Activated CD4-positive, alpha-beta T cell treated with anti-CD3 and anti-CD28 coated beads for 1 hour (primary cell): Measurements from ENCODE around the gene NCOA3.
A peak's percentile ranks its signal among the peaks of the same experiment; 100 is the strongest.

Experiments
- DNase-seq: peaks from one replicate; pipeline ENCODE4 v3.0.0-alpha.2; 2020

The NCOA3 gene

DNA sequence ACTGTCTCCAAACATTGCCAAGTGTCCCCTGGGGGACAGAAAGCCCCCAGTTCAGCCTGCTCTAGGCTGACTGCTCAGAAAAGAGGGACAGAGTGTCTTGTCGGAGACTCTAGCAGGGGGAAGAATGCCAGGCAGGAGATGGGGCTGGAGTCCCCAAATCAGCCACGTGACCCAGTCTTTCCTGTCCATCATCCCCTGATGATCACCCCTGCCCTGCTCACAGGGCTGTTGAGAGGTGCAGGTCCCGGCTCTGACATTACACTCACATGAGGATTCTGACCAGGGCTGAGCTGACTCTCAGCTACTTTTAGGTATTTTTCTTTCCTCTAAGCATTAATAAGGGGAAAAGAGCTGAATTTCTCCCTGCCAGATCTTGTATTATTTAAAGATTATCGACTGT, 167.8 kb downstream of the NCOA3 start:
- DNase-seq, result no peak

DNA sequence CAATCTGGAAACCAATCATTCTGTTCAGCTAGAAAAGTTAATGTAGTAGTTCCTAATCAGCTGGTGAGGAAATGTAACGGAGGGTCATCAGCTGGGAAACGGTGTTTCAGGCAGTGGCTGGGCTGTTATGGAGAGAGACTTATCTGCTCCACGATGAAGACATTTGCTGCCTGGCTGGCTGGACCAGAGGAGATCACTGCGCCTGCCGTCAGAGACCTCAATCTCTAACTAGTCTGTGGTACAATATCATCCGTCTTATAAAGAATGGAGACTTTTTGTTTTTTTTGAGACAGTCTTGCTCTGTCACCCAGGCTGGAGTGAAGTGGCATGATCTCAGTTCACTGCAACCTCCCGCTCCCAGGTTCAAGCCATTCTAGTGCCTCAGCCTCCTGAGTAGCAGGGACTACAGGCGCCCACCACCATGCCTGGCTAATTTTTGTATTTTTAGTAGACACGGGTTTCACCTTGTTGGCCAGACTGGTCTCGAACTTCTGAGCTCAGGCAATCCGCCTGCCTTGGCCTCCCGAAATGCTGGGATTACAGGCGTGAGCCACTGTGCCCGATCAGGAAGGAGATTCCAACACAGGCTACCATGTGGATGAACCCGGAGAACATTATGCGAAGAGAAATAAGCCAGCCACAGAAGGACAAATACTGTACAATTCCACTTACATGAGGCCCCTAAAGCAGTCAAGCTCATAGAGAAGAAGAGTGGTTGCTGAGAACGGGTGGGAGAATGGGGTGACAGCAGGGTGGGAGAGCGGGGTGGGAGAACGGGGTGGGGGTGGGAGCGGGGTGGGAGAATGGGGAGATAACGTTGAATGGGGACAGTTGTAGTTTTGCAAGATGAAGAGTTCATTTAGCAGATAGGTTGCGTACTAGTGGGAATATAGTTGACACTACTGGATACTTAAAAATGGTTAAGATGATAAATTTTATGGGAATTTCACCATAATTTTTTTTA, 168.5 kb downstream of the NCOA3 start:
- DNase-seq, result no peak

DNA sequence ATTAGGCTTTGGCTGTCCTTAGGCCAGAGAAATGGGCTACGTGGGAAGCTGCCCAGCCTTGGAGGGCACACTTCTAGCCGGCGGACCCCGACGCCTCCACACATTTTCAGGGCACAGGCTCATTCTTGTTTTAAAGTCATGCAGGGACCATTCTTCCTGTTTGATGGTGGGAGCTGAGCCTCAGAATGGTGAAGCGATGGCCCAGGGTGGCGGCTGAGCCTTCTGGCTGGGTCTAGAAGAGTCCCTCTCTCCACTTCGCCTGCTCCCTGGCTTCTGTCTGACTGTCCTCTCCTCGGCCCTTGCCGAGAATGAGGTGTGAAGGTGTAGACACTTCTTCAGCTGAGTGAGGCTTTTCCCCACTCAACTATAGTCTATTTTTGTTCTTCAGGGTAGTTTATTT, 169.2 kb downstream of the NCOA3 start:
- no peak for DNase-seq

DNA sequence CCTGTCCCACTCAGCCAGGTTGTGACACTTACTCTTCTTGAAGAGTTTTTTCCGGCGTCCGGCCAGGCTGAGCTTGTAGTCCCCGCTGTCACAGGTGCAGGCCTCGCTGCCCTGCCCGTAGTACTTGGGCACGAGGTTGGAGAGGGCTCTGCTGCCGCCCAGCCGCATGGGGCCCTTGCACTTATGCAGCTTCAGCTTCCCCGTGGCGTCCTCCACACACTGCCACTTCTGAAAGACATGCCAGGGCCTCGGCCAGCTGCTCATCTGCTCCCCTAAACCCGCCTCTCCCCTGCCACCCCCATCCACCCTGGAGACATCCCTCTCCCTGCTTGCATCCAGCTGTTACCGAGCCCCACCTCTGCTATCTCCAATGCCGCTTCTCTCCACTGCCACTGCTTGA, 170.5 kb downstream of the NCOA3 start:
- DNase-seq, result no peak

DNA sequence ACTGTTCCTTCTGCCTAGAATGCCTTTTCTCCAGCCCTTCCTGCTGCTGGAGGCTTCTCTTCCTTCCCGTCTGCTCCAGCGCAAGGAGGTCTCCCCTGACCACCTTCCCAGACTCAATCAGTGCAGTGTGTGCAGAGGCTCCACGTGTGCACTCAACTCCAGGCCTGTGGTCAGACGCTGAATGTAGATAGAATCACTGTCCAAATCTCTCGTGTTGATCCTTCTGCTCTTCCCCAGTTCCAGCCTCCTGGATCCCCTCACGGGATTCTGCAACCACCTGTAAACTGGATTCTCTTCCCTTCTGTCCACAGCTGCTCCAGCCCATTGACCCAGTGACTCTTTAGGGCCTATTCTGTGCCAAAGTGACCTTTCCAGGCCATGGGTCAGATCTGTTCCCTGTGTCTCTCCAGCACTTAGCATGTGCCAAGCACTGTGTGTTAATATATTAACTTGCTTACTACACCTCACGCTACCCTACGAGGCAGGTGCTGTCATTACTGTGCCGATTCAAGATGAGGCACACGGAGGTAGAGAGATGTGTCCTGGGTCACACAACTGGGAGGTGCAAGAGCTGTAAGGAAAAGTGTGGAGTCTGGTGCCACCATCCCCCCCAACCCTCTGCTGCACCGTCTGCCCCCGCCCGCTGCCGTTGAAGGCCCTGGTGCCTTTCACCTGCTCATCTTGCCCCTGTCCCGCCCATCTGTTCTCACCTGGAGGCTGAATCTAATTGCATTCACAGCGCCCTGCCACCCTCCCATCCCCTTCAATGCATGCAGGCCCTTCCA, 171.4 kb downstream of the NCOA3 start:
- no peak for DNase-seq

DNA sequence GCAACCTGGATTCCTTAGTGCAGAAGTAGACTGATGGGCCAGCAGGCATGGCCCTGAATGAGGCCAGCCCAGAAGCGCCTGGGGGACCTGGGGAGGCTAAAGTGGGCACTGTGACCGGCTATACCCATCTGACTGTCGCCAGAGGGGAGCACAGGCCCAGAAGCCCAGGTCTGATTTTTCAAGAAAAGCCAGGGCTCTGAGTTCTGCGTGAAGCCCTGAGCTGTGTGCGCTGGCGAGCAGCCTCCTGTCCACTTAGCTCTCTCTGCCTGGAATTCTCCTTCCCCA, 171.9 kb downstream of the NCOA3 start:
- DNase-seq, result no peak

DNA sequence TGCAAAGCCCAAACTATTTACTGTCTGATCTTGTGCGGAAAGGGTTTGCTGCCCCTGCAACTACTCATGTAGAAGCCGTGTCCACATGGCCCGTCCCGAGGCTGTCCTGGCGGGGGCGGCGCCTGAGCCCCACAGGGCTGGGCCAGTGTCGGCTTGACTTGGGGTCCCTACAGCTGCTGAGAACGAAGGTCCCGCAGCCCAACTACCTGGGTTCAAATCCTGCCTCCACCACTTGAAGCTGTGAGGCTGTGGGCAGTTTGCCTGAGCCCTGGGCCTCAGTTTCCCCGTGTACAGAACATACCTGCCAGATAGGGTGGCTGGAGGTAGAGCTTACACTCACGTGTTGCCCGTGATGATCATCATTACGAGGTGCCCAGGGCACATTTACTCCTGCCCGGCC, 172.5 kb downstream of the NCOA3 start:
- DNase-seq, result no peak

DNA sequence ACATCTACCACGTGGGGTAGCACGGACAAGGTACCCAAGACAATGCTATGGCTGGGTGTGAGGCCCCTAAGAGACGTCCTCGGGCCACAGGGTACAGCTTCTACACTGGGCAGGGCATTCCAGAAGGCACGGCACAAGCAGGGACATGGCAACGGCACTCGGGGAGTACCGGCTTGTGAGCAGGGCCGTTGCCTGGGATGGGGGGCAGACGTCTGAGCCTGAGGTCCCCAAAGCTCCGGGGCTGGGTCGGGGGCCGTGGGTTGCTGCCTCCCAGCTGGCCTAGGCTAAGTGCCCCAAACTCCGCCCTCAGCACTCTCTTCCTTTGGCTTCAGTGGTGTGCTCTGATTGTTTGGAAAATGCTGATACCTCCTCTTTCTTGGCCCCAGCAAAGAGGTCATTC, 173.0 kb downstream of the NCOA3 start:
- DNase-seq, result no peak

DNA sequence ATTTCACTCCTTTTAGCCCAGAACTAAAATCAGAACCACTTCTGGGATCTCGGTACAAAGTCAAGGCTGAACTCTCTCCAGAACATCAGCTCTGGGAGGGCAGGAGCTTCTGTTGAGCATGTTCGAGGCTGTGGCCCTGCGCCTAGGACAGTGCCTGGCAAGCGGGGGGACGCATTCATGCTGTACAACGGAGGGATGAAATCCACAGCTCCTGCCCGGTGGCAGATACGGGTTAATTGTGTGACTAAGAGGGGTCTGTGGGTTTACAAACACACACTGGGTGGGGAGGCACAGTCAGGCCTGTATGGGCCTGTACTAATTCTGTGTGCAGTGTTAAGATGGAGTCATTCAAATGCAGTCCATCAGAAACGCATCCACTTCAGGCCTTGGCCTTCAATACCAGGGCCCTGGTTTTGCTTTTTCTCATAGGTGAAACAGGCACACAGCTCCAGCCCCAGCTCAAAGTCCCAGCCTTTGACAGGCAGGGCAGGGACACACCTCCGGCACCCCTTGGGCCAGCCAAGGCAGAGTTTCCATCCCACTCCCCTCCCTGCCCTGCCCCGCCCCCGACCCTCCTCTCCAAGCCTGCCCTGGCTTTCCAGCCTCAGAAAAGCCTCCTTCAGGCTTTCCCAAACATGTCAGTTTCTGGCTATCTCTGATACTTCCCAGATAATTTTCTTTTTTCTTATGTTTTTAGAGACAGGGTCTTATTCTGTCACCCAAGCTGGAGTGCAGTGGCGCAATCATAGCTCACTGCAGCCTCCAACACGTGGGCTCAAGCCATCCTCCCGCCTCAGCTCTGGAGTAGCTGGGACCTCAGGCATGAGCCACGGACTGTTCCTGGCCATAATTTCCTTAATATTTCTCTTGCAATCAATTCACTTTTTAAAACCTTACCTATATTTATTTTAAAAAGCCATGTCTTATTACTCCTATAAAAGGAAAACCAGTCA, 173.8 kb downstream of the NCOA3 start:
- no peak for DNase-seq

DNA sequence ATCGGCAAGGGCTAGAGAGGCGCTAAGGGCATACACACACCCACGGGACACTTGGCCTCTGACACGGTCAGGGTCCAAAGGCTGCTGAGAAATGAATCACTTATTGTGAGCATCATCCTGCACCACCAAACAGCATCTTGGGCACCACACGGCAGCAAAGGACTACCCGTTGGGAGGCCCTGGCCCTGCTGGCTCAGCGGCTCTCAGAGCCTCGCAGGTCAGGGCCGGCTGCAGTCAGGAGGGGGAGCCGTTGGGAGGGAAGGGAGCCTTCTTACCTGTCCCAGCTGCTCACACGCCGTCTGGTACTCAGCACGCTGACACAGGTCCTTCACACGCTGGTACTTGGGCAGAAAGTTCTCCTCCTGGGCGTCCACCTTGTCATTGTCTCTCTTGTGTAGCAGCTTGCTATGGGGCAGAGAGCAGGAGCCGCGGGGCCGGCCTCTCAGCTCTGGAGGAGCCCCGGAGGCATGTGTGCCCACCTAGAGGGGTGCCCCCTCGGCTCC, 174.6 kb downstream of the NCOA3 start:
- no peak for DNase-seq

DNA sequence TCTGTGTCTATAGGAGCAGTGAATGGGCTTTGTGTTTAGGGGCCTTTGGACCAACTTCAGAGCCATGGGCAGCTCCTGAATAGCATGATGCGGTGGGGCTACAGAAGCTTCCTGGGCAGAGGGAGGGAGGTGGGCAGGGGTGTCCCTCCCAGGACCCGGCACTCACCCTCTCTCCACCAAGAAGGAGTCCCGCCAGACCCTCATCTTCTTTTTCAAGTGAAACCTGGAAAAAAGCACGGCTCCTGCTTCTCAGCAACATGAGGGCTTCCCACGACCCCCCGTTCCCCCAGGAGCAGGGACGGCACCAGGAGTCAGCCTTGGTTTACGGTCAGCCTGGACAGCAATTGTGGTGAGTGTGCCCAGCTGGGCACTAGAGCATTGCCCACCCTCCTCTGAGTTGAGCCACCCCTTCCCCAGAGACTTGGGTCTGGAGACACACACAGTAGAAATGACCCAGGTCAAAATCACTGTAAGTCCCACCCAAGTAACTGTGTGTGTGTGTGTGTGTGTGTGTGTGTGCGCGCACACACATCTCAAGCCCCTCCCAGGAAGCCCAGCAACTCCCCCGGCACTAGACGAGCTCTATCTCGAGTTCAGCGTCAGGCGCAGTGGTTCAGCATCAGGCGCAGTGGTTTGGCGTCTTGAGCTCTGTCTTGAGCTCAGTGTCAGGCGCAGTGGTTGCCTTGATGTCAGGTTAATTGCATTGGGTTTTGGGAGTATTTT, 175.4 kb downstream of the NCOA3 start:
- DNase-seq, result no peak

DNA sequence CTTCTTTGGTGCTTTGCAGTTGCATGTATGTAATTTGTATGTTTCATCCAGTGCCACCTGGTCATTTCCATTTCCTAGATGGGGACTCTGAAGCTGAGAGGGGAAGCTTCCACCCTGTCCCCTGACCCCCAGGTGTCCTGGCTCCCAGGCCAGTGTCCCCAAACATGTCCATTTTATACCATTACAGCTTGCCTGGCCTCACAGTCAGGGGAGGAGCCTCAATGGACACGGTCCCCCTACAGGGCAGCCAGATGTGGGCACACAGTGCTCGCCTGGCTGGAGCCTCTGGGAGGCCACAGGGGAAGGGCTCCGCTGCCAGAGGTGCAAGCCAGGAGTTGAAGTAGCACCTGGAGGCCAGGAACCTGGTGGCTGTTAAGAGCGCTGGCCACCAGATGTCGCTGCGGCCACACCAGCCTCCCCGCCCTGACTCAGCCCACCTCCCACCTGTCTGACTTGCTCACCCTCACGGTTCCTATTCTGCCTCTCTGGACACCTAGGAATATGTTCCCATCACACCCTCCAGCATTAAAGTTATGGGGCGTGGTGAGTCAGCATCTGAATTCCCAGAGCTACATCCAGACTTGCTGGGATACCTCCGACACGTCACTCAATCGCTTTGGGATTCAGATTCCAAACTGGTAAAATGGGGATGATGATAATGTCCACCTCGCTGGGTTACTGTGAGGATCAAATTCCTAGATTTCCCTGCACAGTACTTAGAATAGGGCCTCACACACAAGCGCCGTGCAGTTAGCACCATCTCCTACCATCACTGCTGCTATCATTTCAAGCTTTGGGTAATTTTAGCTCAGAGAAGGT, 176.2 kb downstream of the NCOA3 start:
- peak; percentile 33 for DNase-seq

DNA sequence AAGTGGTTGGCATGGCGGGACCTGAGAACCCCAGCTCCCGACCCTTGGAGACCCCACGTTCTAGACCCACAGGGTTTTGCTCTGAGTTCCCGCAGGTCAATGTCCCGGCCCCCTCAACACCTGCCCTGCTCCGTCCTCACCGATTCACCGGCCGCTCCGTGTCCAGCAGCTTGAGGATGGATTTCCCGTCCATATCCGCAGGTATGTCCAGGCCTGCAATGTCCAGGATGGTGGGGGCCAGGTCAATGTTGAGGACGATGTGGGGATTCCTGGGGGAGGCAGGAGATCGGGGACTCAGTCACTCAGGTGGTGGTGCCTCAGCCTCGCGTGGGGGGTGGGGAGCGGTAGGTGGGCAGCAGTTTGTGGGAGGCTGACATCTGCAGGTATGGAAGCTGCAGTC, 176.8 kb downstream of the NCOA3 start:
- no peak for DNase-seq

DNA sequence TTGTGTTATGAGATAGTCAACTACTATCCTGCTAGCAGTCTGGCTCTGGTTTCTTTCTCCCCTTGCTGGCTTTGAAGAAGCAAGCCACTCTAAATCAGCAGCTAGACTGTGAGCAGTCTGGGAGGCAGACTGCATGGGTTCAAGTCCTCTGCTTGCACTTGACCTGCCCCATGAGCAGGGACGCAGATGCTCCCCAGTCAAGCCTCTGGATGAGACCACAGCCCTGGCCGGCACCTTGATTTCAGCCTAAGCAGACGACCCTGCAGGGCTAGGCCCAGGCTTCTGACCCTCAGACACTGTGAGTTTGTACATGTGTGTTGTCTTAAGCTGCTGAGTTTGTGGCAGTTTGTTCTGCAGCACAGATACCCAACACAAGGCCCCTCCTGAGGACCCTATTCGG, 177.8 kb downstream of the NCOA3 start:
- DNase-seq, result no peak

DNA sequence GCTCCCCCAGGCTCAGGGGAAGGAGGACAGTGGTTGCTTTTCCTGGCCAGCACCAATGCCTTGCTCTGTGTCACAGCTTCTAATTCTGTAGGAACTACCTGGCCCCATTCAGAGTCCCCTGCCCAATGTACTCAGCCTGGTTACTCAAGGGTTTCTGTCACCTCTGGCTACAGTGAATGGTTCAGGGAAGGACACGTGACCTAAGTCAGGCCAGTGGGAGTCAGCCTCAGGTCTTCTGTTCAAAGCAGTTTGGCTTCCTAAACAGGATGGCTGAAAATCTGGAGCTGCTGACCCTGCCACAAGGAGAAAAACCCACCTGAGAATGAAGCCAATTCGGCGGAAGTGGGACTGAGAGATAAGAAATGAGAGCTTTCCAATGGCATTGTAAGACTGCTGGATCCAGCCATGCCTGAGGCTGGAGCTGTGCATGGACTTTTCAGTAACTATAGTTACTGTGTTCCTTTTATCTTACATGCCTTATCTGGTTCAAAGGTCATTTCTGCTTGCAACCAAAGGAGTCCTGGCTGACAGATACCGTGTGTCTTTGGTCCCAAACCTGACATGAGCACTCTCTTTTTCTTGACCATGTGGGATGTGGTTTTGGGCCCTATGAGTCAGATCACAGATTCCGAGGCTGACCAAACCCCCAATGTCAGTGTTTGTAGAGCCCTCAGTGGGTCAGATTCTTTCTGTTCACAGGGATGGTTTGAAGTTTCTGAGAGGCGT, 179.3 kb downstream of the NCOA3 start:
- DNase-seq, result no peak

DNA sequence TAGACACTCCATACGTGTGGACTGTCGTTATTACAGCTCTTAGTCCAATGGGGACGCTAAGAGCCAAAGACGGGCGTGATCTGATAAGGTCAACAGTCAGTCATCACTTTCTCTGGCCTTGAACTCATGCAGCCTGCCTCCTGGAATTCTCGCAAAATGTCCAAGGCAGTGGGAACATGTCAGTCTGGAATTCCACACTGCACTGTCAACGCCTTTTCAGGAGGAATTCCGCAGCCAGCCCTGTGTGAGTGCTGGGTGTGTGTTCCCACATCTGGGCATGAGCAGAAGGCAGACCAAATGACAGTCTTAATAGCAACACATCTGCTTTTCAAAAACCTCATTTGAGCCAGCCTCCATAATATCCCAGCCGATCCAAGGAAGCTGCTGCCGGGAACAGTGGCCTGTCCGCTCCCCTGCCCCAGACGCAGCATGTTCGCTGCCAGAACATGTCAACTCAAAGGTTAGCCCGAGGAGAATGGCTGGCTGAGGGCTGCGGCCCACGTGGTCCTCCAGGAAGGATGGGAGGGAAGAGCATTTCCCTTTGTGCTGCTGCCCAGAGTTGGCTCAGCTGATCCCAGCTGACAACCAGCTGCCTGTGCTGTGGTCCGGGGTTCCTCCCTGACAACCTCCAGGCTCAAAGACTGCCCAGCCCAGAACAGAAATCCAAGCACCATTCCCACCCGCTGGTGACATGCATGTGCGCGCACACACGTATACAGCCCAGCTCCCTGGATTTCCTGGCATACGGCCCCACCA, 180.5 kb downstream of the NCOA3 start:
- DNase-seq, result no peak

DNA sequence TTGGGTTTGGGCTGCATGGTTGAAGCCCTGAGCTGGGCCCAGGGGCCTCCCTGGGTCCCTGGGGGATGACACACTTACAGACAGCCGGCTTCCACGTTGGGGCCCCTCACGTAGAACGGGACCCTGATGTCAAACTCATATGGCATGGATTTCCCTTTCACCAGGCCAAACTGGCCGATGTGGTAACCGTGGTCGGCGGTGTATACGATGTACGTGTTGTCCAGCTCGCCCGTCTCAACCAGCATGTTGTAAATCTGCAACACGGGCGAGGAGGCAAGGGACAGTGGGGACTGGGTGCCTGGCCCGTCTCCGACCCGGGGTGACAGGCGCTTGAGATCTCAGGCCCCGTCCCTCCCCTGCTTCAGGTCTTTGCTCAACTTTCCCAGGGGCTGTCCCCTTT, 181.2 kb downstream of the NCOA3 start:
- DNase-seq, result no peak

DNA sequence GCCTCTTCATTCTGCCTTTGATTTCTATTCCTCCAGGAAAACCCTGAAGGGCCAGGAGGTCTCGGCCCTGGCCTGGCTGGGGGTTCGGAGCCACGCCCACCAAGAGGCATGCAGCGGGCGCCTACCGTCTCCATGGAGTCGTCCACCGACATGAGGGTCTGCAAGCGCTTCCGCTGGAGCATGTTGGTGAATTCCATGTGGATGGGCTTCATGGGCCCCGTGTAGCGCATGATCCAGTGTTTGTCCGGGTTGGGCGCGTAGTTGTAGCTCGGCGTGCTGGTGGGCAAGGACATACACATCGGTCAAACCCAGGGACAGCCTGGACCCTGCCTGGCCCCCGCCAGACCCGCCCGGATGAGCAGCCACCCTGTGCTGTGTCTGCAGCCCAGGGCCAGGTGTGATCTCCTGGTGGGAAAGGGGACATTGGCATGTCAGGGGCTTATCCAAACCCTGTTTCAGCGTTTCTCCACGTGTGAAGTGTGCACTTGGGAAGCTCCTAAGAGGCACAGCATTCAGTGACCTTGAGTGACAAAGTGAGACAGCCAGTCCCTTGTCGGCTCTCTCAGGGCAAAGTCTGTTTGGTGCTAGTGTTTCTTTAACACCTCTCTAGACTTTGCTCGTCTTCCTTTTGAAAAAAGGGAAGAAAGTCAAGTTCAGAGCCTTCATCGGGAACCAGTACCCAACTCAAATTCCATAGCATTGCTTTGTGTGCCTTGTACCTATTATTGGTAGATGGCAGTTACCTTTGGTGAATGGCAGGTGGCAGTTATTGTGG, 182.8 kb downstream of the NCOA3 start:
- no peak for DNase-seq

DNA sequence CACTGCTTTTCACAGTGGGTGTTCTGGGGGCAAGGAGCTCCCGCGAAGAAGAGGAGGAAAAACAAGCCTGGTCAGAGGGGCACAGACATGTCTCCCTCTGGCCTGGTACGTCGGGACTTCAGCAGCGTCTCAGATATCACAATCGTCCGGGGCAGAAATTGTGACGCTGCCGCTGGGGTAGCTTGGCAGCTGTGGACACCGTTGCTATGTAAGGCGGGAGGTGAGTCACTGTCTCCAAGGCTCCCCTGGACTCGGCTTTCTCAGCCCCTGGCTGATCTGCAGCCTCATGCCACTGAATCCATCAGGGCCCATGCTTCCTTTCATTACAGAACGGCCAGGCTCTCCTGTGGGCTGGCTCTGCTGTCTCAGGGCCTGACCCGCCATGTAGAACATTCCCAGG, 184.9 kb downstream of the NCOA3 start:
- no peak for DNase-seq
